HG03280 (cell line): ENCODE data around the gene SH3PXD2A.

Experiments used
- ATAC-seq: cut with Tn5 transposase; IDR thresholded peaks from one replicate; pipeline ENCODE4 v1.9.1; 2021; ENCODE audit warnings: mild to moderate bottlenecking, moderate library complexity; ENCODE audit not compliant: unreplicated experiment

SH3PXD2A gene

GRCh38 chr10:103572347-103573204 is 282.8 kb downstream of the SH3PXD2A start:
- no peak for ATAC-seq

GRCh38 chr10:103571656-103571975 is 283.8 kb downstream of the SH3PXD2A start:
- ATAC-seq, result no peak

DNA sequence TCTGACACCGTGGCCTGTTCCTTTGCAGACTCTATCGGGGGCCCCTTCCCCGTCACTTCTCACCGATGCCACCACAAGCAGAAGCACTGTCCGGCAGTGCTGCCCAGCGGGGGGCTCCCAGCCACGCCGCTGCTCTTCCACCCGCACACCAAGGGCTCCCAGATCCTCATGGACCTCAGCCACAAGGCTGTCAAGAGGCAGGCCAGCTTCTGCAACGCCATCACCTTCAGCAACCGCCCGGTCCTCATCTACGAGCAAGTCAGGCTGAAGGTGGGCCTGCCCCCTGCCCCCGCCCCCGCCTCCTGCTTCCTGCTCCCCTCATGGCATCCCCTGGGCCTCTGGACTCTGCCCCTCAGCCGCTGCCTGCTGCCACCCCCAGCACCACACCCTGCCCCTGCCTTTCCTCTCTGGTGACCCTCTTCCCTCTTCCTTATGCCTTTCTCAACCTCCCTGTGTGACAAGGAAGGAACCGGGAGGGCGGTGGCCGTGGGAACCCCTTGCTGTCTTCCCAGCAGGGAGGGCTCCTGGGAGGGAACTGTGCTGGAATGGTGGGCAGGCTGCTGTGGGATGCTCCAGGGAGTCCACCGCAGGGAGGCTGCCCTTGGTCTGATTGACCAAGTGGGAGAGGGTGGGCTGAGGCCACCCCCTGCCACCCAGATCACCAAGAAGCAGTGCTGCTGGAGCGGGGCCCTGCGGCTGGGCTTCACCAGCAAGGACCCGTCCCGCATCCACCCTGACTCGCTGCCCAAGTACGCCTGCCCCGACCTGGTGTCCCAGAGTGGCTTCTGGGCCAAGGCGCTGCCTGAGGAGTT is 284.3 kb downstream of the SH3PXD2A start:
- ATAC-seq, result no peak

DNA sequence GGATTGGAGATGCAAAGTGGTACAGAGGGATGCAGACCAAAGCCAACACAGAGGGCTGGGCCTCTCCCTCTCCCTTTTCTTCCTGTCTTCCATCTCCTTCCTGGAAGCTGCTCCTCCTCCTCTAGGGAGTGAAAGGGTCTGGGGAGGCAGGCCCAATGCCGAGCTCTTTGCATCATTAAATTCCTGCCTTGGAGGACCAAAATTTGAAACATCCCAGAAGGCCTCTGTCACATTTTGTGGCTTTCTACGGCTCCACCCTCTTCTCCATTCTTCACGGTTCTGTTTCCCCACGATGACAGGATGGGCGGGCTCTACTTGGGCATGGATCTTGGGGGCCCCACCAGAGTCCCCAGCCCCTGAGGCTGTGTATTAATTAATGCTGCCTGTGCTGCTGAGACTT is 285.5 kb downstream of the SH3PXD2A start:
- ATAC-seq, result no peak

DNA sequence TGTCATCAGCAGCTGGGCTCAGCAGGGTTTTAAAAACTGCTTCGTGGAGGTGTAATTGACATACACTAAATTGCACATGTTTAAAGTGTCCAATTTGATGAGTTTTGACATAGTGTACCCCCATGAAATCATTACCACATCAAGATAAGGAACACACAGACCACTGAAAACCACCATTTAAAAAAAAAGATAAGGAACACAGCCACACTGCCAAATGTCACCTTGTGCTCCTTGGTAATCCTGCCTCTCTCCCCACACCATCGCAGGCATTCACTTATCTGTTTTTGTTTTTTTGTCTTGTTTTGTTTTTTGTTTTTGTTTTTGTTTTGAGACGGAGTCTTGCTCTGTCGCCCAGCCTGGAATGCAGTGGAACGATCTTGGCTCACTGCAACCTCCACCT is 286.9 kb downstream of the SH3PXD2A start:
- no peak for ATAC-seq

GRCh38 chr10:103566536-103566935 is 288.8 kb downstream of the SH3PXD2A start:
- no peak for ATAC-seq

DNA sequence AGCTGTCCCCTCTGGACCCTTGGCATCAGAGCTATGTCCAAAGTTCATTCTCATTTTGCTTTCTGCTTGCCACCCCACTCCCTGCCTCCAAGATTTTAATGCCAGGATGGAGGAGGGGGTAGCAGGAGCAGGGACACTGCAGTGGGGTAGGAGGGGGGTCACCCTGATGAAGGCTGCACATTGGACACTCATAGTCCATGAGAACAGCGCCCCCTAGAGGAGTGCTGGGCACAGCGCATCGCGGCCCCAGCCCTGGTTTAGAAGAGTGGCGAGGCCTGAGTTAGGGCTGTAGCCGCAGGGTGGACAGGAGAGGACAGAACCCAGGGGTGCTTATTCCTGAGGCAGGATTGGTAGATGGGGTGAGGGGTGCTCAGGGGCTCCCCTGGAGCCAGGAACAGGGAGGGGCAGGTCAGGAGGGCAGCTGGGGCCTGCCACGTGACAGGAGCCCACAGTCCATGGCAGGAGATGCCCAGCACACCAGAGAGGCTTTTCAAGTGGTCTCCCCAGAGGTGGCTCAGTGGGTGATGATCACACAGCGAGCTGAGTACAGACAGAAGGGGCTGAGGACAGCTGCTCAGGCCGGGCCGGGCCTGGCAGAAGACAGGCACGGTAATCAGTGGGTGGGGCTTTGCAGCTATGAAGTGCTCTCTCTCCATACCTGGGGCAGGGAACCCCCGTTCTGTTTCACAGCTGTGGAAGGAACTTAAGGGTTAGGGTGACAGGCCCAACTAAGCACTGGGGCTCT is 290.4 kb downstream of the SH3PXD2A start:
- no peak for ATAC-seq

DNA sequence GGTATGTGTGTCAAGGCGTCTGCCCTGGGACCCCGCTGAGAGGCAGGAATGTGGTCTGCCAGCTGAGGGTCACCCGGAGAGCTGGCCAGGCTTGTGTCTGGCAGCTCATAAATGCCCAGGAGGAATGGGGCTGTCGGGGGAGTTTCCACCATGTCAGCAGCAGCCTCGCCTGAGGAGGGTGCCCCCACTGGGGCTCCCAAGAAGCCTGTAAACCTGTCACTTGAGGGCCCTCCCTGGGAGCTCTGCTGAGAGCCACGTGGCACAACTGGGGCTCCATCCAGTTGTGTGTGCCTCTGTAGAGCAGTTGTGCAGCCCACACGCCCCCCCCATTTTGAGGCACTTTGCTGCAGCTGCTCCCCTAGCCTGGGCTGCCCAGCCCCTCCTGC is 291.3 kb downstream of the SH3PXD2A start:
- no peak for ATAC-seq

DNA sequence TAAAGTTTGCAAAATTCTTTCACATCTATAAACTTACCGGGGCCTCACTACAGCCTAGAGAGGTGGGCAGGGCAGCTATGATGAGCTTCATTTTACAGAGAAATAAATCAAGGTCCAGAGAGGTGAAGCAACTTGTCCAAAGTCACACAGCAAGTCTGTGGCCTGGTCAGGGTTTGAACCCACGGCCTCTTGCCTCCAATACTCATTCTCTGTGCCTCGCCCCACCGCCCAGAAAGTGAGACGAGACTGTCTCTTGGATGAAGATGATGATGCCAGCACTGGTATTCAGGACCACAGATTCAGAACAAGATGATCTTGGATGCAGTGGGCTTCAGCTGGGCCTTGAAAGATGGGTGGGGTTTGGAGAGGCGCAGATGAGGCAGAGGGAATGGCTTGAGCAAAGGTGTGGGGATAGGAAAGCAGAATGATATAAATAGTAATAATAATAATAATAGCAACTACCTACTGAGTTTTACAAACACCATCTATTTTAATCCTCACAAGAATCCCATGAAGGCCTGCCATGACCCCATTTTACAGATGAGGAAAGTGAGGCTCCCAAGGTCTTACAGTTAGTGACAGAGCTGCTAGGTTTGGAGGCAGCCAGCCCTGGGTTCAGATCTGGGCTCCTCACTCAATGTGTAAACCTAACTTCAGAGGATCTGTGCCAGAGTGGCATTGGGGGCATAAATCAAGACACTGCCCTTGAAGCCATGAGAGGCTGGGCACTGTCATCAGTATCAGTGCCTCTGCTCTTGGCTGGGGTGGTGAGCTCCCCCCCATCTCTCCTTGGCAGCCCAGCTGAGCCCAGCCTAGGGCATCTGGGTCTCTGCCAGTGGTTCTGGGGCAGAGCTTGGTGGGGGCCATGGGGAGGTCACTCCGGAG is 291.9 kb downstream of the SH3PXD2A start:
- no peak for ATAC-seq

- no peak for ATAC-seq
Observed at GRCh38 chr10:103562383-103562782, 293.0 kb downstream of the SH3PXD2A start.

DNA sequence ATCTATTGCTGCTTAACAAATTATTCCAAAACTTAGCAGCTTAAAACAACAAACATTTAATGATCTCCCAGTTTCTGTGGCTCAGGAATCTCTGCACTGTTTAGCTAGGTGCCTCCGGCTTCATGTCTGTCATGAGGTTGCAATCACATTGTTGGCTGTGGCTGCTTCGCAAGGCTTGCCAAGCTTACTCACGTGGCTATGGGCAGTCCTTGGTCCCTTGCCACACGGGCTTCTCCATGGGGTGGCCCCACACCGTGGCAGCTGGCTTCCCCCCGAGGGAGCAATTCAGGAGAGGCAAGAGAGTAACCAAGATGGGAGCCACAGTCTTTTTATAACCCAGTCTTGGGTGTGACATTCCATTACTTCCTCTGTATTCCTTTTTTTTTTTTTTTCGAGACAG is 294.5 kb downstream of the SH3PXD2A start:
- ATAC-seq, result no peak

- no peak for ATAC-seq
Observed at GRCh38 chr10:103559776-103560175, 295.6 kb downstream of the SH3PXD2A start.

DNA sequence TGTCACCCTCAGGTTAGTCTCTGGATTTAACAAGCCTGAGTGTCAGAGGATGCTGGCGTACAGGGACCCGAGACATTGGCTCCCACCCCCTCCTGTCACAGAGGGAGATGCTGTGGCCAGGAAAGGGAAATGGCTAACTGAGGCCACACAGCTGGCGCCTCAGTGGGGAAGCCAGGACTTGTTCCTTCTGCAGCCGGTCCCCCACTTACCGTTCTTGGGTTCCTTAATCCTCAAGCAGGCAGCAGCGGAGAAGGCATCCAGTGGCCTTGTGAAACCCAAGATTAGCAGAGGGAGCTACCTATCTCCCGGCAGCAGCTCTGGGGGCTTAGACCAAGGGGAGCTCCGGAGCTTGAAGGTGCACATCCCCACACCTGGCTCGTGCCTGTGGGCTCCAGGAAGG is 296.5 kb downstream of the SH3PXD2A start:
- no peak for ATAC-seq

DNA sequence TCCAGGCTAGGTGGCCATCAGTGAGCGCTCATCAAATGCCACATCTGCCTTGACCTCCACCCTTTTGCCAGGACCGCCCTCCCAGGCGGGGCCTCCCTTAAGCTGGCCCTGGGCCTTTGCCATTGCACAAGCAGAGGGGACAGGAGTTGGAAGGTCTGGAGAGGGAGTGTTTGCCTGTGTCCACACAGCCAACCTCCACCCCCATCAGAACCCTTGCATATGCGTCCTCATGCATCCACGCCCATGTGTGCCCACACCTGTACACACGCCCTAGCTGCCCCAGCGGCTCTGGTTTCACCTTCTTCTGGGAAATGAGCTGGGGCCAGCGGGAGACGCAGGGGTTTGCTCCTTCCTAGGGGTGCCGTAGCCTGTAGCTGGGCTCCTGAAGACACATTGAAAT is 297.9 kb downstream of the SH3PXD2A start:
- no peak for ATAC-seq

DNA sequence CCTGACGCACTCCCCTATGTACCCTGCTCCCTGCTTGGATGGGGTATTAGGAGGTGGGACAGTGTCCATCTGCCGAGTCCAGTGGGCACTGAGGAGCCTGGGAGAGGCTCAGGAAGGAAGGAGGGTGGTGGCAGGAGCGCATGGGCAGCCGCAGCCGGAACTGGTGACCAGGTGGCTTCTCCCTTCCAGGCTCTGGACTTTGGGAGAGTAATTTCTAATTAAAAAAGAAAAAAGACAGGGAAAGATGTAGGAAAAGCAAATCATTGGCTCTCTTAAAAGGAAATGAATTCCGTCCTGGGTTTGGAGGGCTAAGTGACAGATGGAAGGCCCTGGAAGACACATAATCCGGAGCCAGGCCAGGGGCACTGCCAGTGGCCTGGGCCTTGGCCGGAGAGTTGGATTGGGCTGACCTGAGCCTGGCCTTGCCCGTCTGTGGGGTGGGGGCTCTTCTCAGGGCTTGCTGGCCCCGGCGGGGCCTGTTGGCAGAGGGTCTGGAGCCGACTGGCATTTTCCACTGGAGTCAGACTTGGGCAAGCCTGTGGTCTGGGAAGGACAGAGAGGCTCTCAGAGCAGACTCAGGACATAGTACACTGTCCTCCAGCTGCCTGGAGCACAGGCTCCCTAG is 298.9 kb downstream of the SH3PXD2A start:
- ATAC-seq, result no peak

DNA sequence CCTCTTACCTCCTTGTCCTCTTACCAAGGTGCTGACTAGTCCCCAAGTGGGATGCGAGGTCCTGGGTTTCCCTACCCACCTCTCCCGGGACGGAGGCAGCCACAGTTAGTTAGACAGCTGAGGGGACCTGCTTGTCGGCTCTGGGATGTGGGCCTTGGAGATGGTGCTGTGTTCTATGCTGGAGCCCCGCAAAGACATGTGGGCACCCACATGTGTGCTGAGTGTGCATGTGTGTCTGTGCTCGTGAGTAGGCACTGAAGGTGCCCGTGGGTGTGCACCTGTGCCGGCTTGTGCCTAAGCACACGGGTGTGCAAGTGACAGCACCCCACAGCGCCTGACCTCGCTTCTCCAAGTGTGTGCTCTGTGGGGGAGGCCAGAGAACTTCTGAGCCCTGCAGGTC is 299.7 kb downstream of the SH3PXD2A start:
- no peak for ATAC-seq

GRCh38 chr10:103555325-103555649 is 300.1 kb downstream of the SH3PXD2A start:
- no peak for ATAC-seq

DNA sequence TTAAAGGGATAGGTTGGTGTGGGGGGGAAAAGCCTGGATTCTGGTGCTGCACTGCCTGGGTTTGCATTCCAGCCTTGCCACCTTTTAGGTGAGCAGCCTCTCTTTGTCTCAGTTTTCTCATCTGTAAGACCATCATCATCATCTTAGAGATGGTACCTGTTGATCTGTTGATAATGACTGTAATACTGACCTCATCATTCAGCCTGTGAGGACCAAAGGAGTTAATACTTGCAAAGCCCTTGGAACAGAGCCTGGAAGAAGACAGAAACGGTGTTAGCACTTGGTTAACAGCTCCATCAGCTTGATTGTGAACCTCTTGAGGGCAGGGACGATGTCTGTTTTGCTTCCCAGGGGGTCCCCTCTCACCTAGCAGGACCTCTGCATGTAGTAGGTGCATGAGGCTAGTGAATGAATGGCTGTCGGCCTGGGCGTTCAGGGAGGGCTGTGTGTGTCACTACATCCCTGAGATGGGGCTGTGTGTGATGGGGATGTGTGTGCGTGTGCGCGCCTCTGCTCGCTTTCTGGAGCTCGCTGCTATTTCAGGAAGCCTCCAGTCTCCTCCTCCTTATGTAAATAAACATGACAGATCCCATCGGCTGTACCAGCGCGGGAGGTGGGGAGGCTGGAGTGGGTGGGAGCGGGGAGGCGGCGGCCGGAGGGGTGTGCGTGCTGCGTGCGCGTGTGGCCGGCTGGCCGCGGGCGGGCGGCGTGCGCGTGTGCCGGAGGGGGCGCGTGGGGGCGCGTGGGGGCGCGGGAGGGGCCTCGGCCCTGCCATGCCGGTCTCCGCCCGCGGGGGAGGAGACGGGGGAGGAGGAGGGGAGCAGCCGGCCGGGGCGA is 300.7 kb downstream of the SH3PXD2A start:
- no peak for ATAC-seq

DNA sequence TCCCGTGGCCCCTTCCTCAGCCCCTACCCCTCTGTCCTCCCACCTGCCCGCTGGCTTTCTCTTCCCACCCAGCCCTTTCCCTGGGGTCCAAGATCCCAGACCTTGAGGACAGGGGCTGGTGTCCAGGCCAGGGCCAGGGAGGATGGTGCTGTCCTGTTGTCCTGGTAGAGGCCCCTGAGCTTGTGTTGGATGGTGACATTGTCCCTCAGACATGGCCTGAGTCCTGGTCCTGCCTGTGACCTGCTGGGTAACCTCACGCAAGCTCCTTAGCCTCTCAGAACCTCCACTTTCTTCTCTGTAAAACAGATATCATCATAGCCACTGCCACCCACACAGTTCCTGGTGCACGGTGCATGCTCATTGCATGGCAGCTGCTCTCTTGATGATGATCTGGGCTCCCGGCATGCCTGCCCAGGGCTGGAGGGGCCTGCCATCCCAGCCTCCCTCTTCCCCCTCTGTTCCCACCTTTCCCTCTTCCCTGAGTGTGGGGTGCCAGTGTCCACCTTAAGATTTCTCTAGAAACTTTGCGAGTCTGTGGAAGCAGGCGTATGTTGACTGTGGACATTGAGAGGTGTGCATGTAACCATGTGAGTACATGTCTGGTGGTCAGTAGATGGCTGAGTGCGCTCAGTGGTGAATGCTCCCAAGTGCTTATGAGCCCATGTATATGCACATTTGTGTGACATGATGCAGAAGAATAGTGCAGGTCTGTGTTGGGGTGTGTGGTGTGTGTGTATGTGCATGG is 301.5 kb downstream of the SH3PXD2A start:
- no peak for ATAC-seq
